HG02840 (cell line): Measurements from ENCODE around the gene ZNRF2.
"Not testable (repeated sequence)": the region's sequence is repeated elsewhere in the genome, so short reads cannot be mapped to it uniquely, and the experiment has no call there.

Source experiments
- ATAC-seq: cut with Tn5 transposase; IDR thresholded peaks from one replicate; pipeline ENCODE4 v1.9.1; 2021; ENCODE audit warnings: mild to moderate bottlenecking, moderate library complexity, moderate number of reproducible peaks; ENCODE audit not compliant: unreplicated experiment, low FRiP score

Gene ZNRF2

GRCh38 chr7:30256349-30256858, 28.0 kb upstream of the ZNRF2 start:
- ATAC-seq: no peak

DNA sequence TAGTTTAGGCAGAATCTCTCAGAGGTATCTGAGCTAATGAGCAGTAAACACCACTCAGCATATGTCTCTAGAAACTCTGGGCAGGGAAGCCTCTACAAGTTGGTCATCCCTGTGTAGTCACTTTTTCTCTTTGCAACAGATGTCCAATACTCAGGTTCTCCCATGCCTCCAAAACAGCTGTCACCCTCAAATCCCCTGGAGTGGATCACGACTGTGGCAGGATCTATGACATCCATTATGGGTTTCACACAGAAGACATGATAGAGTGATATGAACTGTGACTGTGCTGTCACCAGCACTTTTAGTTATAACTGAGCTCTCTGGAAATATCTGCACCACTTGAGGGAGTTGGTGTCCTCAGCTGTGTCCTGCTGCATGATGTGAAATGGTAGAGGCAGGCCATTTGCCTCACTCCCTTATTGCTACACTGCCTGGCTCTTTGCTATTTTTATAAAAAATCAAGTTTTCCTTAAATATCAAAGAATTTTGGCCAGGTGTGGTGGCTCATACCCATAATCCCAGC, 24.1 kb upstream of the ZNRF2 start:
- ATAC-seq: no peak

- ATAC-seq: no peak
Observed at GRCh38 chr7:30263090-30263710, 21.2 kb upstream of the ZNRF2 start.

DNA sequence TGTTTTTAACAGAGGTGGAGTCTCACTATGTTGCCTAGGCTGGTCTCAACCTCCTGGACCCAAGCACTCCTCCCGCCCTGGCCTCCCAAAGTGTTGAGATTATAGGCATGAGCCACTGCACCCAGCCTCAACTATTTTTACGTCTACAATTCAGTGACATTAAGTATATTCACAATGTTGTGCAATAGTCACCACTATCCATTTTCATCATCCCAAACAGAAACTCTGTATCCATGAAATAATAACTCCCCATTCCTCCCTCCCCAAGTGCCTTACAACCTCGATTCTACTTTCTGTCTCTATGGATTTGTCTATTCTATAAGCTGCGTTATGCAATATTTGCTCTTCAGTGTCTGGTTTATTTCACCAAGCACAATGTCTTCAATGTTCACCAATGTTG, 20.3 kb upstream of the ZNRF2 start:
- no peak for ATAC-seq

DNA sequence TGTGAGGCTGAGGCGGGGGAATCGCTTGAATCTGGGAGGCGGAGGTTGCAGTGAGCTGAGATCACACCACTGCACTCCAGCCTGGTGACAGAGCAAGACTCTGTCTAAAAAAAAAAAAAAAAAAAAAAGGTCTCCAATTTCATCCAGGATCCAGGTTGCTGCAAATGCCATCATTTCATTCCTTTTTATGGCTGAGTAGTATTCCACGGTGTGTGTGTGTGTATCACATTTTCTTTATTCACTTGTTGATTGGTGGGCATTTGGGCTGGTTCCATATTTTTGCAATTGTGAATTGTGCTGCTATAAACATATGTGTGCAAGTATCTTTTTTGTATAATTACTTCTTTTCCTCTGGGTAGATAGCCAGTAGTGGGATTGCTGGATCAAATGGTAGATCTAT, 19.2 kb upstream of the ZNRF2 start:
- ATAC-seq: not testable (repeated sequence)

- no peak for ATAC-seq
Observed at GRCh38 chr7:30266686-30267085, 17.7 kb upstream of the ZNRF2 start.

DNA sequence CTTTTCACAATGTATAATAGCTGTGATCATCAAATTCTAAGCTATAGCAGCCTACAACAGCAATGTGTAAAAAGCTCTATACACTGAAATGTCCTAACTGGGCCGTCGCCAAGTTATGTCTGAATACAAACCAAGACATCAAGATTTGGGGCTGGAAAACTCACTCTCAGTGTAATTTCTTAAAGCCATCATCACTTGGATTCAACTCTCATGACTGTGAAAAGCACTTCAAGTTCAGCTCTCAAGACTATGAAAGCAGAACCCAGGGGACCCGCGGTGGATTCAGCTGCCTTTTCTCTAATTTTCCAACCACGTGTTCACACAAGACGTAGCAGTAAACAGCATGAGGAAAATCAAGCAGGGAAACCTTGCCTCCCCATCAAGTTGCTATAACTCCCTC, 15.8 kb upstream of the ZNRF2 start:
- ATAC-seq: no peak

DNA sequence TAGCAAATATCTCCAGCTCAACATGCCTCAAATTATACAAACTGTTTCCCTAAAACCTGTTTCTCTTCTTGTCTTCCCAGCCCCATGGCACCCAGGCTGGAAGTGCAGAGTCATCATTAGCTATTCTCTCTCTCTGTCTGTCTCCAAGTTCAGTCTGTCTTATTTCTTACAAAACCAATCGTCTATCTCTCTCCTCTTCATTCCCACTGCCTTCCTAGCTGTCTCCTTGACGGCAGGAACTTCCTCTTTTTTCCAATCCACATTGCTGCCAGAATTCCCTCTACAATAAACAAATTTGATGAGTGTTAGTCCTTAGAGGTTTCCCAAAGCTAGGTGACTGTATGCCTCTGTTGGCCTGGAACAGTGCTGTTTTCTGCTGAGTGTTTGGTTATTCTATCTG, 14.9 kb upstream of the ZNRF2 start:
- no peak for ATAC-seq

GRCh38 chr7:30270921-30271320, 13.5 kb upstream of the ZNRF2 start:
- no peak for ATAC-seq

- ATAC-seq: no peak
Observed at GRCh38 chr7:30272126-30272525, 12.3 kb upstream of the ZNRF2 start.

- no peak for ATAC-seq
Observed at GRCh38 chr7:30273552-30273951, 10.8 kb upstream of the ZNRF2 start.

GRCh38 chr7:30274641-30275040, 9.8 kb upstream of the ZNRF2 start:
- ATAC-seq: no peak

GRCh38 chr7:30276203-30276900, 8.0 kb upstream of the ZNRF2 start:
- no peak for ATAC-seq

- ATAC-seq: no peak
Observed at GRCh38 chr7:30278376-30278775, 6.0 kb upstream of the ZNRF2 start.

GRCh38 chr7:30278849-30279652, 5.3 kb upstream of the ZNRF2 start:
- ATAC-seq: no peak

GRCh38 chr7:30279653-30279904, 4.8 kb upstream of the ZNRF2 start:
- ATAC-seq: no peak

DNA sequence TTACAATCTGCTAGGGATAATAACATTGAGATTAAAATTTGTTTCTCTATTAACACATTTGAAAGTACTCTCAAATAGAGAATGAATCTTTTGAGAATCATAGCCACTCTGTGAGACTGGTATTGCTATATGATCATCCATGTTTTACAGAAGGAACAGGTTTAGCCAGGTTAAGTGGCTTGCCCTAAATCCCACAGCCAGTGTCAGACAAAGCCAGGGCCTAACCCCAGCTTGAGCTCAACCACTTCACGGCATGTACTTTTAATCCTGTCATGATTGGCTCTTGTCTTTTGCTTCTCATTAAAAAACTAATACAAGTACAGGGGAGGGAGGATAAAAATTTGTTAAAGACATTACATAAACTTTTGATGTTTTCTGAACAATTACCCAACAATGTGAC, 3.8 kb upstream of the ZNRF2 start:
- no peak for ATAC-seq

DNA sequence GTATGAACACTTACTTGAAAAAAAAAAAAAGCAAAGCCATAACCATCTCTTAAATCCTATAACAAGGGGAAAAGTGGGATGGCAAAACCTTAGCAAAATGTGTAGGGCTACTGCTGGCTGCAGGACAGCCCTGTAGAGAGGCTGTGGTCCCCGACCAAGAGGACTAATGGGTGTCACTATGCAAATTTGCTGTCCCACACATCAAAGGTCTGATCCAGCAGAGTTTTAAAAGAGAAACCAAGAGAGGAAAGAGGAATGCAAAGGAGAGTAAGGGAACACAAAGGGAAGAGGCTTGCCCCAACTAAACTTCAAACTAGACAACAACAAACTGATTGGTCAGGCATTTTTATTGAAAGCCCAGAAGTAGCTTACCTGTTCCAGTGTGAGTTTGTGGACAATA, 3.1 kb upstream of the ZNRF2 start:
- ATAC-seq: no peak

DNA sequence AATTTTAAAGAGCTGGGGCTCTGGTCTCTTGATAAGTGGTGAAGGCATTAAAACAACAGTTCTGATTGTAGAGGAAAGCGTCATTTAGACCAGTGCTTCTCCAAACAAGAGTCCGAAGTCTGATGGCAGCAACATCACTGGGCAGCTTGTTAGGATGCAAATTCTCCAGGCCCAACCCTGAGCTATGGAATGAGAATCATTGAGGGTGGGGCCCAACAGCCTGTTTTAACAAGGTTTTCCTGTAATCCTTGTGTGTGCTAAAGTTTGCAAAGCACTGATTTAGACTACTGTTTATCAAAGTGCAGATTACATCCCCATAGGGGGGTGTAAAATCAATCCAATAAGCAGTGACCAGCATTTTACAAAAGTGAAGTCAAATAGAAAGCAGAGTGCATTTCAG, 2.6 kb upstream of the ZNRF2 start:
- no peak for ATAC-seq

GRCh38 chr7:30282735-30283134, 1.7 kb upstream of the ZNRF2 start:
- ATAC-seq: no peak

- peak; percentile 21 for ATAC-seq
Observed at GRCh38 chr7:30285067-30285535, 704 bp downstream of the ZNRF2 start.
